VCaP (cell line): ENCODE results near the gene DPPA4.

ENCODE experiments used
- H3K27ac ChIP-seq: fragments of 450-650 bp; 2 replicates; pipeline ENCODE4 v1.5.1; 2017
- TF ChIP-seq, protein P1 (sequence below): fragments of 450-650 bp; conservative IDR thresholded peaks from 2 replicates; pipeline ENCODE4 v1.5.1; 2017; ENCODE audit warnings: mild to moderate bottlenecking, moderate library complexity

DPPA4 gene

DNA sequence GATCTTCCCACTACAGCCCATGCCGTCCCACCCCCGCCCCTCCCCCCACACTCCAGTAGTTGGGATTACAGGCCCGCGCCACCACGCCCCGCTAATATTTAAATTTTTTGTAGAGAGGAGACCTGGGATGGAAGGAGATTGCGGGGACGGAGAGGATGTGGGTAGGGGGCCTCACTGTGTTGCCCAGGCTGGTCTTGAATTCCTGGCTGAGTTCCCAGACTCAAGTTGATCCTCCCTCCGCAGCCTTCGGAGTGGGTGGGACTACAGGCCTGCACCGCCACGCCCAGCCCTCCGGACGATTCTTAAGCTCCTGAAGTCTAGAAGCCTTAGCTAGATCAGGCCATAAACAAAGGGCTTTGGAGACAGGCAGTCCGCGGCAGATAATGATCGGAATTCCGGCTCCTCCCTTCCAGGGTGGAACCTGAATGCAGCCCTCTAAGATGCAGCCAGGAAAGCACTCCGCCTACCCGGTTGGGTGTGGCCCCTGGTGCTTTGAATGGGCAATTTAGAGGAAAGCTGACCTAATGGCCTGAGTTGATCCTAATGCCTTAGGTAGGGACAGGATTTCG lies 21.1 kb downstream of the DPPA4 start, which contains the start of gene DPPA2:
DPPA2 (minus strand) TSS at position 356 of the 569 bp plus-strand sequence. CDS start 1,975 bp downstream, outside the sequence.
- TF ChIP-seq, protein P1, sequence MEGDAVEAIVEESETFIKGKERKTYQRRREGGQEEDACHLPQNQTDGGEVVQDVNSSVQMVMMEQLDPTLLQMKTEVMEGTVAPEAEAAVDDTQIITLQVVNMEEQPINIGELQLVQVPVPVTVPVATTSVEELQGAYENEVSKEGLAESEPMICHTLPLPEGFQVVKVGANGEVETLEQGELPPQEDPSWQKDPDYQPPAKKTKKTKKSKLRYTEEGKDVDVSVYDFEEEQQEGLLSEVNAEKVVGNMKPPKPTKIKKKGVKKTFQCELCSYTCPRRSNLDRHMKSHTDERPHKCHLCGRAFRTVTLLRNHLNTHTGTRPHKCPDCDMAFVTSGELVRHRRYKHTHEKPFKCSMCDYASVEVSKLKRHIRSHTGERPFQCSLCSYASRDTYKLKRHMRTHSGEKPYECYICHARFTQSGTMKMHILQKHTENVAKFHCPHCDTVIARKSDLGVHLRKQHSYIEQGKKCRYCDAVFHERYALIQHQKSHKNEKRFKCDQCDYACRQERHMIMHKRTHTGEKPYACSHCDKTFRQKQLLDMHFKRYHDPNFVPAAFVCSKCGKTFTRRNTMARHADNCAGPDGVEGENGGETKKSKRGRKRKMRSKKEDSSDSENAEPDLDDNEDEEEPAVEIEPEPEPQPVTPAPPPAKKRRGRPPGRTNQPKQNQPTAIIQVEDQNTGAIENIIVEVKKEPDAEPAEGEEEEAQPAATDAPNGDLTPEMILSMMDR: no peak
- no peak within 1 kb of the TSS for H3K27ac ChIP-seq

DNA sequence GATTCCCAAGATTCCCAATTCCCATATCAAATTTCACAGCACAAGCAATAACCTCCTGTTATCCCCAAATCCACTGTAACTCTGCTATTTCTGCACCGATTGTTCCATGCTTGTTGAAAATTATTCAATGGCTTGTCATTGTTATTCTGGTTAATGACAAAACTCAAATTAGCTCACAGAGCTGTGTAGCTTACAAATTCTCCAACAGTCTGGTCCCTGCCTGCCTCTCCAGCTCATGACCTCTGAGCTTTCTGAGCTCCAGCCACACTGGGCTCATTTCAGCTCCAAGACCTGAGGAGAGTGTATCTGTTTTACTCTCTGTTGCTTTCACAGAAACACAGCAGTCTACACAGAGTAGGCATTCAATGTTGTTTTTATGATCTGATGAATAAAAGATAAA lies 24.3 kb downstream of the DPPA4 start:
- TF ChIP-seq, protein P1: no peak
- no peak overlapping the region for H3K27ac ChIP-seq

DNA sequence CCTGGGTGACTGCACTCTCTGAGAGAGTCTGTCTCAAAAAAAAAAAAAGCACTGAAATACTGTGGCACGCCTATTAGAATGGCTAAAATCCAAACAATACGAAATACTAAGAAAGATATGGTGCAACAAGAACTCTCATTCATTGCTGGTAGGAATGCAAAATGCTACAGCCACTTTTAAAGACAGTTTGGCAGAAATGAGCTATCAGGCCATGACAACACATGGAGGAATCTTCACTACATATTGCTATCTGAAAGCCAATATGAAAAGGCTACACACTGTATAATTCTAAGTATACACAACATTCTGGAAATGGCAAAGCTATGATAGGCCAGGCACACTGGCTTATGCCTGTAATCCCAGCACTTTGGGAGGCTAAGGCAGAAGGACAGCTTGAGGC lies 39.9 kb downstream of the DPPA4 start:
- no peak overlapping the region for H3K27ac ChIP-seq
- TF ChIP-seq, protein P1: no peak

DNA sequence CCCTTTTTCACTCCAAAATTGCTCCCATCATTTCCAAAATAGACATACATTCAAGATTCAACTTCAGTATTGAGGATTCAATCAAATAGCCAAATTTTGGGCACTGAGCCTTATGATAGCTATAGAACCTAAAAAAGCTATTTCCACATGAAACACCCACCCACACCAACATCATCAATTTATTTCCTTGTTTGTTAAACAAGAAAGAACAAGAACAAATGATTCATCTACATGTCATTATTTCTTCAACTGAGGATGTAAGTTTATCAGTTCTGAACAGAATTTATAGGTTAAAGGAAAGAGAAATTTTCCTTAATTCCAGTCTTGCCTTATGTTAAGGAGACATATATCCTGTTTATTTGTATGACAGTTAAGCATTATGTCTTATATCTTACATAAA lies 53.3 kb downstream of the DPPA4 start:
- TF ChIP-seq, protein P1: no peak

DNA sequence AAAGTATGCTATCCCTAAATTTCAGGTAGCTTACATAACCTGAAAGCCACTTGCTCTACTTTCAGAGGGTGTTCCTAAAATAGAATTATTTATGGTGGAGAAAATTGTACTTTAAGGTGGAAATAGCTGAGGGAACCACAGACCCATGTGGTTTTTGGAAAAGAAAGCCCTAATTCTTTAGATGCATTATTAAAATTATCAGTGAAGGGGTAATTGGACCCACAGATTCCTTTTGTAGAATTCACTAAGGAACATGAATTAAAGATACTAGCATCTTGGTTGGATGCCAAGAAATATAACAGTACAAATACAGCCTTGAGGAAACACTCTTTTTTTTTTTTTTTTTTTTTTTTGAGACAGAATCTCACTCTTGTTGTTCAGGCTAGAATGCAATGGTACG lies 58.8 kb downstream of the DPPA4 start:
- TF ChIP-seq, protein P1: no peak

More for the DNA sequence above, 53.3 kb downstream of the DPPA4 start:
- H3K27ac ChIP-seq: no peak overlapping the region

DNA sequence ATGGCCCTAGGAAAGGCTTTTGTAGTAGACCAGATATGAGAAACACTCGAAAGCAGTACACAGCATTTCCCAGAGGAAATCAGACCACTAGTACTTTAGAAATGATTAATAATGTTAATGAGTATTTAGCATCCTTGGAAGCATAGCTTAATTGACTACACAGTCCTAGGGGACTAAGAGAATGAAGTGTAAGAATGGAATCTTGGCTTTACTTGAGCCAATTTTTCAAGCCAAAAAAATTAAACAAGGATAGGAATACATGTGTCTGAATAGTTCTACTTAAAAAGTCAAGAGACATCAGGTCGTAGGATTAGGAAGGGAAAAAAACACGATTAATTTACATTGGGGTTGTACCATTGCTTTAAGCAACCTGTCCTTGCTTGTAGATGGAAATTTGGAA lies 59.2 kb downstream of the DPPA4 start:
- TF ChIP-seq, protein P1: no peak
- H3K27ac ChIP-seq: no peak overlapping the region

More for the DNA sequence above, 58.8 kb downstream of the DPPA4 start:
- no peak overlapping the region for H3K27ac ChIP-seq
